ENCODE results near the gene HNRNPLL.

GRCh38 chr2:38526195-38526594 lies 76.5 kb downstream of the HNRNPLL start:
- TF ChIP-seq CTCF (conservative IDR thresholded peaks at IDR 0.05) (no peak), ZFX (IDR thresholded peaks at IDR 0.05) (no peak)
